CD4-positive, alpha-beta T cell treated with Interleukin-4 for 1 hour (primary cell): Measurements from ENCODE around the gene PTS.

Experiments
- DNase-seq, 2 donors: peaks; one replicate each; pipeline ENCODE4 v3.0.0-alpha.2; 2020 to 2022

The PTS gene

DNA sequence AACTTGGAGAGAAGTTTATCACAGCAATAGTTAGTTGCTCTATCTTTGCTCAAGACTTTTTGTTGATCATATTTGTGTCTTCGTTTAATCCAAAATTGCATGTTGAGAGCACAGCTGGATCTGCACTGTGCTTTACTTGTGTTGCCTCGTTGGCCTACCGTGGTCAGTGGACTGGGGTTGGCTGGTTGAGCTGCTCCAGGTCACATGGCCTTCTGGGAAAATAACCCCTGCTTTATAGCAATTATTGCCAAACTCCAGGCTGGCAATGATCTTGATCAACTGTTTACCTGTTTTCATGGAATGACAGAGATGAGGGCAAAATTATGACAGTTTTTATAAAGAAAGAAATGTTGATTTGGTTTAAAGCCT, 40.2 kb downstream of the PTS start:
- DNase-seq = no peak

DNA sequence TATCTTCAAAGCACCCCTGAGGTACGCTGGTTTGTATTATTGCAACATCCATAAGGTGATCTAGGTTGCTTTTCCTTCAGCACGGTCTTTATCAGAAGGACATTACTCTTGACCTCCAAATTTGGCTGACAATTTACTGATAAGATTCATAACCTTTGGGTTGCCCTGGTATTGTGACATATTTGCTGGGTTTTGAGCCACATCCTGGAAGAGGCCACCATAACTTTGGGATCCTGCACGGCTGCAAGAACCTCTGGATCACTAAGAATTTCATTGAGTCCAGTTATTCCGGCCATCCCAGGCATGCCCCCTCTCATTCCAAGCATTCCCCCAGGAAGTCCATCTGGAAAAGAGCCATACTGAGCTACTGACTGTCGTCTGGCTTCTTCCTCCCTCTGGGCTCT, 41.0 kb downstream of the PTS start:
- no peak for DNase-seq

GRCh38 chr11:112268406-112268805, 42.2 kb downstream of the PTS start:
- no peak for DNase-seq

- DNase-seq = no peak
Measured at GRCh38 chr11:112269139-112269538, 42.9 kb downstream of the PTS start.

GRCh38 chr11:112270551-112271180, 44.4 kb downstream of the PTS start:
- DNase-seq = no peak

DNA sequence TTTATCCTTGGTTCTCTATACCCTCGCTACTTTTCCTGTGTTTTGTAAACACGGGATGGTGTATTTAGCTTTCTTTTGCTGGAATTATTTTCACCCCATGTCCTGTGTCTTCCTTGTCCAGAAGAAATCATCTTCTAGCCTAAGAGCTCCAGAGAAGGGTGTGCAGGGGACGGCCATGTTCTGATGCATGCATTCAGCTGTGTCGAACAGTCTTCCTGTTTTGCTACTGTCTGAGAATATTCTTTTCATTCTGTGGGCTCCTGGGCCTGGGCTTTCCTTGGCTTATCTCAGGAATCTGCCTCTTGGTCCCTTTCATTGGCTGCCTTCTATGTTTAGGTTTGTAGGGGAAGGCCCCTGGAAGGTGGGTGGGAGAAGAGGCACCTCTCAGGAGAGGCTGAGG, 45.0 kb downstream of the PTS start:
- no peak for DNase-seq

DNA sequence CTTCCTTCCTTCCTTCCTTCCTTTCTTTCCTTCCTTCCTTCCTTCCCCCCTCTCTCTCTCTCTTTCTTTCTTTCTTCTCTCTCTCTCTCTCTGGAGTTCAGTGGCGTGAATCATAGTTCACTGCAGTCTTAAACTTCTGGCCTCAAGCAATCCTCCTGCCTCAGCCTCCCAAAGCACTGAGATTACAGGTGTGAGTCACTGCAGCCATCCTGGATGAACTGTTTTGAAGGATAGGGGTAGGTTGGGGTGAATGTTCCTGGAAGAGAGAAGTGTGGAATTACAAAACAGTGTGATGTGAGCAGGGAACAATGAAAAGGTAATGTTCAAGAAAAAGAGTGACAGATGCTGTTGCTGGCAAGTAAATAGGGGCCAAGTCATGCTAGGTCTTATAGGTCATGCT, 46.8 kb downstream of the PTS start:
- DNase-seq = no peak

DNA sequence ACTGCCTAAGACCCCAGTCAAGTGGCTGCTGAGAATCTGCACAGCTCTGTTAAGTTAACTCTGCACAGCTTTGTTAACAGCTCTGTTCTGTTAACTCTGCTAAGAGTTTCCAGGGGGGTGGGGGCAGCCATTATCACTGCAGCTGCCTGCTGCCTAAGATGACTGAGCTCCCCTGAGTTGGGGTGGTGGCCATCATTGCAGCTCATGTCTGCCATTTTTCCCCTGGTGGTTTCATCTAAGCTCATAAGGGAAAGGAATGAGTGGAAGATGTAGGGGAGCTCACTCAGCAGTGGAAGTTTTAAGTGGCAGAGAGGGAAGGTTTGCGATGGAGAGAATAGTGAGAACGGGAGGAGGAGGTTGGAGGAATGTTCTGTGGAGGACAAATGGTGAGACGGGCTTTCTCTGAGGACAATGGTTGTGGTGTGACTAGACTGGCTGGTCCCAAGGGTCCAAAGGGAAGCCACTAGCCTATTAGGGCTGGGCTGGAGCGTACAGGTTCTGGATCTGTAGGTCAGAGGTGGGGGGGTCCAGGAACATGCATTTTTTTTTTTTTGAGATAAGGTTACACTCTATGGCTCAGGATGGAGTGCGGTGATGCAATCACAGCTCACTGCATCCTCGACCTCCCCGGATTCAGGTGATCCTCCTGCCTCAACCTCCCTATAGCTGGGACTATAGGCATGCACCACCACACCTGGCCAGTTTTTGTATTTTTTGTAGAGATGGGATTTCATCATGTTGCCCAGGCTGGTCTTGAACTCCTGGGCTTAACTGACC, 48.0 kb downstream of the PTS start:
- DNase-seq = no peak

DNA sequence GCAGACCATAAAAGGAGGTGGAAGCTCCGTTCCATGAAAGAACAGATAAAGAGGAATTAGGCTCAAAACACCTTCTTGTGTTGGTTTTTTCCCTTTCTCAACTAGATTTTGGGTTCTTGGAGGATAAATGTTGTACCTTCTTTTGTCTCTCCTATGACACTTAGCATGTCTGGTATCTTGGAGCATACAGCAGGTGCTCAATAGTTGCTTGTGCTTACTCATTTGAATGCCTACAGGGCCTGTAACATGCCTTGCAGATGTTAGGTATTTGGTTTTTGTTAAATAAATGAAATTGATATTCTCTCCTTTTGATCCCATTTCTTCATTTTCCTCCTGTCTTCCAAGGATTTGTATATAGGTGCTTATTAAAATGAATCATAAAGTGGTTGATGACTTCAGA, 50.8 kb downstream of the PTS start:
- DNase-seq = no peak

DNA sequence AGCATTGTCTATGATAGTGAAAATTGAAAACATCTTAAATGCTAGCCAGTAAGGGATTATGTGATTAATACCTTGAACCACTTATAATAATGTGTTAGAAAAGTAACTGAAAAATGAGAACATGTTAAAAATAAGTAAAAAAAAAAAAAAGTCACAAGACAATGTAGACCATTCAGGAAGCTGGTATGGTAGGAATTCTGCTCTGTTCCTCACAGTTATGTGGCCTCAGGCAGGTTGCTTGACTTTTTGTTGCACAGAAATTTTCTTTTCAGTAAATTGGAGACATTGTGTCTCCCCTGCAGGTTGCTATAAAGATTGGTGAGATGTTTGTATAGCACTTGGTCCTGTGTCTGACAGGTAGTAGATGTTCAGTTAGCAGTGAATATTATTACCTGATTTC, 51.7 kb downstream of the PTS start:
- DNase-seq = no peak

- DNase-seq = no peak
Measured at GRCh38 chr11:112278803-112279202, 52.6 kb downstream of the PTS start.

GRCh38 chr11:112279901-112280267, 53.7 kb downstream of the PTS start:
- DNase-seq = peak; percentile 74 to 75

DNA sequence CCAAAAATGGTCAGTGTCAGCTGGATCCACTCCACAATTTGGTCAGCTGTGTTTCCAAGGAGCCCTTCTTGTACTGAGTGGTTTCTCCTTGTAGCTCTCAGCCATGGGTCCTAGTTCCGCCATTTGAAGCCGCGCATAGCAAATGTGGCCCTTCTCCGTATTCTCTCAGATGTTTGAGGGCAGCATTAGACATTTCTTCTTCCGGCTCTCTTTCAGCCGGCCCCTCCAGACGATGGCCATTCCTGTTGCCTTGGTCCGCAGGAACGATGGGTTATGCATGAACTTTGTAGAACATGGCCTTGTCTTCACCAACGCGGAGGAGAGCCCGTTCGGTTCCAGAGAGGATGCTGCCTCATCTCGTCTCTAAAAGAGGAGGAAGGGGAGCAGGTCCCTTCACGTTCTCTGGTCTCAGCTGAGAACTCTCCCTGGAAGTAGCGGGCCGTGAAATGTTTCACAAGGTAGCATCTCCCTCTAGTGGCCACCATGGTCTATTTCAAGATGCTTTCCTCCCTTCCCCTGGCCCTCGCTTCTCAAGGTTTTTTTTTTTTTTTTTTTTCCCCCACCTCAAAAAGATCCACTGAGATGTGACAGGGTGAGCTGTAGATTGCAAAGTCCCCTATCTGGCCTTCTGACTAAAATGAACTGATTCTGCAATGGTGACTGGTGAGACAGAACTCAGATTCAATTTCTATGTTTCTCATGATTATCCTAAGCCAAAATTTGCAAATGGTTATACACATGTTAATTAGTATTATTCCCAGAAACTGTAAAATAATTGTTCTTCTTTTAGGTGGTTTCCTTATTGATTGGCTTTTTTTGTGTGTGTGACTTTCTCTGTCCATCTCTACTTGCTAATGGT, 54.3 kb downstream of the PTS start:
- peak; percentile 81 to 87 for DNase-seq

- peak in 1 of 2 donors; percentile 17 for DNase-seq
Measured at GRCh38 chr11:112281726-112282125, 55.5 kb downstream of the PTS start.
